AG09319 (cell line): ENCODE data around the gene BTN1A1.

Source experiments
- DNase-seq: peaks from one replicate; pipeline ENCODE4 v3.0.0-alpha.2; 2010; ENCODE audit warnings: low read depth; ENCODE audit errors: extremely low read depth
- CTCF ChIP-seq: IDR thresholded peaks from 2 replicates; pipeline ENCODE4 v1.5.1; 2011; ENCODE audit warnings: low read depth, mild to moderate bottlenecking, inconsistent platforms, low read length, moderate library complexity

The BTN1A1 gene

GRCh38 chr6:26553264-26553634 is 53.1 kb downstream of the BTN1A1 start:
- no peak for TF ChIP-seq CTCF
- no peak for DNase-seq

GRCh38 chr6:26553635-26554446 is 53.7 kb downstream of the BTN1A1 start:
- no peak for TF ChIP-seq CTCF
- peak; percentile 79 for DNase-seq

GRCh38 chr6:26554447-26554696 is 54.3 kb downstream of the BTN1A1 start:
- no peak for DNase-seq
- TF ChIP-seq CTCF, result no peak

GRCh38 chr6:26554697-26555504 is 54.8 kb downstream of the BTN1A1 start:
- no peak for TF ChIP-seq CTCF
- no peak for DNase-seq

GRCh38 chr6:26555505-26556262 is 55.6 kb downstream of the BTN1A1 start:
- TF ChIP-seq CTCF, result no peak
- DNase-seq, result no peak

GRCh38 chr6:26556263-26557070 is 56.4 kb downstream of the BTN1A1 start:
- peak; percentile 83 for DNase-seq
- TF ChIP-seq CTCF, result no peak
